Neural progenitor cell (in vitro differentiated cells): ENCODE results near the gene ELL. TPM values are rescaled to one million over a fixed set of nuclear protein-coding genes. Genes with fewer than 3 reads are reported as not detected.

Experiments
- DNase-seq: peaks from one replicate; pipeline ENCODE4 v3.0.0-alpha.2; 2016; ENCODE audit warnings: low spot score
- H2AFZ ChIP-seq: fragments of 200-600 bp; sonication (generic); replicated peaks from 2 replicates; pipeline ENCODE4 v1.6.1; 2016; ENCODE audit warnings: antibody characterized with exemption
- H3F3A ChIP-seq: fragments of 200-600 bp; sonication (generic); 2 replicates; pipeline ENCODE4 v1.6.1; 2016; ENCODE audit warnings: antibody characterized with exemption, low read depth
- H3K27ac ChIP-seq: fragments of 200-600 bp; sonication (generic); 2 replicates; pipeline ENCODE4 v1.5.1; 2016; ENCODE audit warnings: mild to moderate bottlenecking
- H3K27me3 ChIP-seq: fragments of 200-600 bp; sonication (generic); 2 replicates; pipeline ENCODE4 v1.6.1; 2016; ENCODE audit warnings: mild to moderate bottlenecking, moderate library complexity
- H3K36me3 ChIP-seq: fragments of 200-600 bp; sonication (generic); 2 replicates; pipeline ENCODE4 v1.5.1; 2016
- H3K4me1 ChIP-seq: fragments of 200-600 bp; sonication (generic); 2 replicates; pipeline ENCODE4 v1.6.1; 2016; ENCODE audit warnings: mixed run types
- H3K4me2 ChIP-seq: fragments of 200-600 bp; sonication (generic); 2 replicates; pipeline ENCODE4 v1.6.1; 2016
- H3K4me3 ChIP-seq: fragments of 200-600 bp; sonication (generic); 2 replicates; pipeline ENCODE4 v1.5.1; 2016
- H3K79me2 ChIP-seq: fragments of 200-600 bp; sonication (generic); 2 replicates; pipeline ENCODE4 v1.6.1; 2016; ENCODE audit warnings: low read depth
- H3K9ac ChIP-seq: fragments of 200-600 bp; sonication (generic); 2 replicates; pipeline ENCODE4 v1.6.1; 2016
- H3K9me3 ChIP-seq: fragments of 200-600 bp; sonication (generic); 2 replicates; pipeline ENCODE4 v1.5.1; 2016; ENCODE audit warnings: low read depth
- H4K20me1 ChIP-seq: fragments of 200-600 bp; sonication (generic); 2 replicates; pipeline ENCODE4 v1.6.1; 2016; ENCODE audit warnings: low read depth
- H3K27ac Mint-ChIP-seq: 3 replicates; pipeline ENCODE4 v1.8.0; 2021; ENCODE audit warnings: mixed read lengths
- H3K27me3 Mint-ChIP-seq: 2 replicates; pipeline ENCODE4 v1.8.0; 2022; ENCODE audit warnings: low read depth, mild to moderate bottlenecking, inconsistent platforms, moderate library complexity, mixed read lengths; ENCODE audit not compliant: insufficient read depth
- H3K36me3 Mint-ChIP-seq: 3 replicates; pipeline ENCODE4 v1.8.0; 2021; ENCODE audit warnings: mixed read lengths
- H3K4me1 Mint-ChIP-seq: 3 replicates; pipeline ENCODE4 v1.8.0; 2021; ENCODE audit warnings: mixed read lengths
- H3K4me3 Mint-ChIP-seq: 3 replicates; pipeline ENCODE4 v1.8.0; 2021; ENCODE audit warnings: mild to moderate bottlenecking, moderate library complexity, mixed read lengths
- H3K9me3 Mint-ChIP-seq: 3 replicates; pipeline ENCODE4 v1.8.0; 2020; ENCODE audit warnings: mixed read lengths
- CTCF ChIP-seq: fragments of 200-600 bp; sonication (generic); IDR thresholded peaks from 2 replicates; pipeline ENCODE4 v1.5.1; 2017; ENCODE audit warnings: antibody characterized with exemption, mild to moderate bottlenecking
- EZH2 ChIP-seq: fragments of 200-600 bp; sonication (generic); IDR thresholded peaks from 2 replicates; pipeline ENCODE4 v1.6.1; 2017; ENCODE audit warnings: antibody characterized with exemption, mild to moderate bottlenecking, moderate library complexity
- EZH2phosphoT487 ChIP-seq: fragments of 200-600 bp; sonication (generic); IDR thresholded peaks from 2 replicates; pipeline ENCODE4 v1.6.1; 2017; ENCODE audit warnings: antibody characterized with exemption
- total RNA-seq: library from RNA; depleted of rRNA; stranded (reverse); fragments of >200 nt; gene quantifications from 2 replicates; pipeline ENCODE4 v1.2.3, GENCODE V29; 2015; ENCODE audit warnings: low replicate concordance

The ELL gene
- total RNA-seq, 1 donor from 2014 or later: 2.9 TPM

- H3K9ac ChIP-seq: no peak overlapping the region
- peak overlapping the region; percentile 73 for H3K4me2 ChIP-seq
- H3K36me3 ChIP-seq: no peaks in the 10 kb centered on the region
- peaks cover 3% of the 10 kb centered on the region for H3F3A ChIP-seq
- Mint-ChIP-seq H3K27ac (no peak overlapping the region), H3K4me3 (no peak overlapping the region), H3K27me3 (peaks cover 8% of the 10 kb centered on the region), H3K36me3 (no peaks in the 10 kb centered on the region), H3K4me1 (peaks cover 14% of the 10 kb centered on the region), H3K9me3 (no peaks in the 10 kb centered on the region)
- H2AFZ ChIP-seq: peak overlapping the region; percentile 72
- H3K79me2 ChIP-seq: no peaks in the 10 kb centered on the region
- no peaks in the 10 kb centered on the region for H3K9me3 ChIP-seq
- no peak for TF ChIP-seq EZH2phosphoT487
- TF ChIP-seq EZH2: no peak
- no peak for TF ChIP-seq CTCF
- H3K27me3 ChIP-seq: peaks cover 5% of the 10 kb centered on the region
- H3K27ac ChIP-seq: no peak overlapping the region
- no peak overlapping the region for H3K4me3 ChIP-seq
- H3K4me1 ChIP-seq: peaks cover 6% of the 10 kb centered on the region
- no peaks in the 10 kb centered on the region for H4K20me1 ChIP-seq
- DNase-seq: no peak
Observed at GRCh38 chr19:18396471-18397241, 125.2 kb downstream of the ELL start.

- H3K27ac ChIP-seq: no peak overlapping the region
- Mint-ChIP-seq H3K27ac (peak overlapping the region; percentile 68), H3K27me3 (peaks cover 21% of the 10 kb centered on the region), H3K9me3 (no peaks in the 10 kb centered on the region), H3K36me3 (no peaks in the 10 kb centered on the region), H3K4me1 (peaks cover 10% of the 10 kb centered on the region), H3K4me3 (no peak overlapping the region)
- no peak overlapping the region for H3K4me3 ChIP-seq
- H4K20me1 ChIP-seq: no peaks in the 10 kb centered on the region
- no peaks in the 10 kb centered on the region for H3K79me2 ChIP-seq
- DNase-seq: no peak
- no peak overlapping the region for H2AFZ ChIP-seq
- H3K9ac ChIP-seq: no peak overlapping the region
- peaks cover 8% of the 10 kb centered on the region for H3F3A ChIP-seq
- no peaks in the 10 kb centered on the region for H3K9me3 ChIP-seq
- H3K4me2 ChIP-seq: no peak overlapping the region
- no peaks in the 10 kb centered on the region for H3K36me3 ChIP-seq
- peaks cover 6% of the 10 kb centered on the region for H3K4me1 ChIP-seq
- H3K27me3 ChIP-seq: peaks cover 16% of the 10 kb centered on the region
- TF ChIP-seq CTCF (no peak), EZH2phosphoT487 (no peak), EZH2 (no peak)
Observed at GRCh38 chr19:18393836-18394235, 128.0 kb downstream of the ELL start.

GRCh38 chr19:18392926-18393325, 128.9 kb downstream of the ELL start:
- no peak overlapping the region for H3K27ac Mint-ChIP-seq
- TF ChIP-seq EZH2 (no peak), EZH2phosphoT487 (no peak), CTCF (no peak)
- no peak overlapping the region for H3K4me3 Mint-ChIP-seq
- Histone ChIP-seq H3K4me2 (no peak overlapping the region), H3K36me3 (no peaks in the 10 kb centered on the region), H3F3A (peaks cover 8% of the 10 kb centered on the region), H3K4me1 (peaks cover 6% of the 10 kb centered on the region), H3K27ac (no peak overlapping the region), H4K20me1 (no peaks in the 10 kb centered on the region), H3K4me3 (no peak overlapping the region), H3K9ac (no peak overlapping the region), H3K79me2 (no peaks in the 10 kb centered on the region), H3K27me3 (peaks cover 23% of the 10 kb centered on the region), H3K9me3 (no peaks in the 10 kb centered on the region), H2AFZ (no peak overlapping the region)
- H3K27me3 Mint-ChIP-seq: peaks cover 21% of the 10 kb centered on the region
- H3K36me3 Mint-ChIP-seq: no peaks in the 10 kb centered on the region
- no peaks in the 10 kb centered on the region for H3K9me3 Mint-ChIP-seq
- peaks cover 10% of the 10 kb centered on the region for H3K4me1 Mint-ChIP-seq
- no peak for DNase-seq

Other genes starting within 250 kb of the ELL start
- gene IQCN, start 247.6 kb downstream of the ELL start, total RNA-seq: 0.11 and 1.4 TPM in 2 replicates
- 51.7 and 107 TPM in 2 replicates for gene JUND, start 240.4 kb downstream of the ELL start, total RNA-seq
- gene LSM4, start 199.0 kb downstream of the ELL start, total RNA-seq: 440 and 768 TPM in 2 replicates
- gene PGPEP1, start 181.5 kb downstream of the ELL start, total RNA-seq: 2.1 and 5.7 TPM in 2 replicates
- 0.19 and 2.5 TPM in 2 replicates for gene GDF15, start 135.9 kb downstream of the ELL start, total RNA-seq
- 0.03 TPM in 1 of 2 replicates, not detected in the other for gene LRRC25, start 124.4 kb downstream of the ELL start, total RNA-seq
- 21.1 and 50.5 TPM in 2 replicates for gene SSBP4, start 102.7 kb downstream of the ELL start, total RNA-seq
- 81.7 and 203 TPM in 2 replicates for gene ISYNA1, start 83.9 kb downstream of the ELL start, total RNA-seq
- gene FKBP8, start 21.5 kb upstream of the ELL start, total RNA-seq: 115 and 418 TPM in 2 replicates
- gene KXD1, start 35.8 kb upstream of the ELL start, total RNA-seq: 82.7 and 151 TPM in 2 replicates
- gene UBA52, start 49.8 kb upstream of the ELL start, total RNA-seq: 625 and 768 TPM in 2 replicates
- 41.7 and 105 TPM in 2 replicates for gene REX1BD, start 66.7 kb upstream of the ELL start, total RNA-seq
- 0.84 TPM in 1 of 2 replicates, not detected in the other for gene CRLF1, start 84.7 kb upstream of the ELL start, total RNA-seq
- 0.11 and 1.4 TPM in 2 replicates for gene TMEM59L, start 90.8 kb upstream of the ELL start, total RNA-seq
- gene KLHL26, start 115.0 kb upstream of the ELL start, total RNA-seq: 5.8 and 7.1 TPM in 2 replicates
- gene CRTC1, start 161.6 kb upstream of the ELL start, total RNA-seq: 2.4 and 5.7 TPM in 2 replicates